Non-pigmented ciliary epithelial cell (primary cell): ENCODE results near the gene BCAR1.
A peak's percentile ranks its signal among the peaks of the same experiment; 100 is the strongest.
"Not testable (repeated sequence)": the region's sequence is repeated elsewhere in the genome, so short reads cannot be mapped to it uniquely, and the experiment has no call there.

Experiments
- DNase-seq: peaks from one replicate; pipeline ENCODE4 v3.0.0-alpha.2; 2010; ENCODE audit warnings: low read depth

Gene BCAR1

DNA sequence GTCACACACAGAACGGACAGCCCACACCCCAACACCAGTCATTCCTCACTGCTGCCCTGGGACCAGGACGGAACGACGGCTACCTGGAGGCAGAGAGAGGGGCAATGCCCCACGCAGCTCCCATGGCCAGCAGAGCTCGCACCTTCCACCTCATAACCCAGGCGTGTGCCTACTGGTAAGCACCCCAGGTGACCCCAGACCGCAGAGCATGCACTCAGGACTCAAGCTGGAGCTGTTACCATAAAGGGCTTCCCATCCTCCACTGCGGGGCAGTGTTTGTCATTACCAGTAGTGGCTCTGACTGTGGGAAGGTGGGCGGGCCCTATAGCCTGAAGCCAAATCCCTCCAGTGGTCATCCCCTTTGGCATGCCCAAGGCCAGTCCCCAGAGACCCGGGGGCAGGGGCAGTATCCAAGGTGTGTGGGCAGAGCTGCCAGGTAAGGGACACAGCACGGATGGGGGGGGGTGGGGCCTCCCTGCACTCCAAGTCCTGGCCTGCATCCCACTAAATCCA lies 4.7 kb upstream of the BCAR1 start:
- DNase-seq, result no peak

DNA sequence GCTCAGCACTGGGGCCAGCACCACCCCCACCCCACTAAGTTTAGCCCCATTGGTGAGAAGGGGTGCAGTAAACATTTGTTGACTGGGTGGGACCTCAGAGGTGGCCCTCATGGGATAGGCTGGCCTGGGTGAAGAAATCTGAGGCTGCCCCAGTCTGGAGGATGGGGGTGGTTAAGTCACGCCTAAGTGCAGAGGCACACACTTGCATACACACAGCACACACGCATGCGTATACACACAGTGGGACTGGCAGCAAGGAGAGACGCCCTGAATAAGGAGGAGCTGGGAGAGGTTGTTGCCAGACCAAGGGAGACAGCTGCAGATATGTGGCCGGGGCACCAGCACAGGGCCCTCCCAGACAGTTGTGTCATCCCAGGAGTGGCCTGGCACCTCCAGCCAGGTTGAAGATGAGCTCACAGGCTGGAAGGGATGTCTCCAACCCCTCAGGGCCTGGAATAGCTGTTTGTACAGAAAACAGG lies 3.0 kb upstream of the BCAR1 start:
- no peak for DNase-seq

DNA sequence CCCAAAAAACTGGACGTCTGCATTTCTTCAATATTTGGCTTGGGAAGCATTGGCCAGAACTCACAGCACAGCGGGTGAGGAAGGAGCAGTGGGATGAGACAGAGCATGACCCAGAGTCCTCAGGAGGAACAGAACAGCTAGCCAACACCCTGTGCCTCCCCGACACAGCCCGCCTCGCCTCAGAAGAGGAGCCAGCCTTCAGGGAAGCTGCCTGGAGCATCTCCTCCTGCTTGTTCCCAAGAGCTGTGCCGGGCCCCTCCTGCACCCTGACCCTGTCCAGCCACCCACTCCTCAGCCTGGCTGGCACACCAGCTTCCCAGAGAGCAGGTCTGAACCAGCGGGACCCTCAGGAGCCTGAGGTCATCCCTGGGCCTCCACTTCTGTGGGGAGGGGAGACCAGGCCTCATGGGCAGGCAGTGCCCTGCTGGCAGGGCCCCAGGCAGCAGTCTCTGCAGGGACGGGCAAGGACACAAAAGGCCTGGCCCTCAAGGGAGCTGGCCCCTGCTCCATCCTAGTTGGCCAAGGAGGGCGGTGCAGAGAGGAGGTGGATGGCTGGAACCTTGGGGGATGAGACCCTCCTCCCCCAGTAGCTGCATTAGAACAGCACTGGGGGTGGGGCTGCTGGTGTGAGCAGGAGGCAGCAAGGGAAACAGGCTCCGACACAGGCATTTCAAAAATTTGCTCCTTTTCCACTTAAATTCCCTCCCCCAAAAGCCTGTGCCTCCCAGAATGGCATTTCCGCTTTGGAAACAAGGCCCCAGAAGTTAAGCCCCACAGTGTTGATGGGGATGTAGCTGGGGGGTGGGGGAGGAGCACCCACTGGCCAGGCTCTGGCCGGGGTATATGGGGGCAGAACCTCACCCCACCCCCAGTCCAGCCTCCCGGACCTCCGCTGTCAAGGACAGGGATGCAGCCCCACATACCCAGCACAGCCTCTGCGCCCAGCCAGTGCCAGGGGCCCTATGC lies 1.8 kb upstream of the BCAR1 start:
- DNase-seq, result no peak

DNA sequence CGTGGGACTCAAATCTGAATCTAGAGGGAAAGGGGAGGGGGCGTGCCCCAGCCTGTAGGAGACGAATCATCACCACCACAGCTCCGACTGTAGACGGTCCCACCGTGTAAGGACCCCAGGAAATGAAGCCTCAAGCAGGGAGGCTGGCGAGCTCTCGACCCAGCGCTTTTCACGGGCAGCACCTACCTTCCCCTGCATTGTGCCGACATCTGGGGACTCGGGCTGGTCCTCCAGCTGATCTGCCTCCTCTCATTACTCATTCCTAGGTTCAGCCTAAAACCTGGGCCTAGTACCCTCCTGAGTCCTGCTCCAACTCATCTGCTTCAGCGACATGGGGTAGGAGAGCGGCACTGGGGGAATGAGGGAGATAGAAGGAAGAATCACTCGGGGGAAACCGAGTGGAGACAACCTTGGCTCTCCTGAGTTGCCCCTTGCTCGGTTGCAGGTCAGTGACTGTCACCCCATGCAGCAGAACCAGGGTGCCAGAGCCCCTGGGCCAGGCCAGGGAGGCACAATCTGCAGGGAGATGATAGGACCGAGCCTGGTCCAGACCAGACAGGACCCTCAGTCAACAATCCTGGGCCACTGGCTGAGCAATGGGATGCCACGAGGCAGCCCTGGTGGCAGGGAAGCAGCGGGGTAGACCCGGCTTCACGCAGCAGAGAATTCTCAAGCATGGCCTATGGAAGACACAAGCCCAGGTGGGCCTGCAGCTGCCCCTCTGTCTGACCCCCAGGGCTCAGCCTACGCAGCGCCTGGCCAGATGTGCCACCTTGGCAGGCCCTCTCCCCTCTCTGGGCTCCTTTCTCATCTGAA lies 833 bp upstream of the BCAR1 start:
- DNase-seq, result no peak

DNA sequence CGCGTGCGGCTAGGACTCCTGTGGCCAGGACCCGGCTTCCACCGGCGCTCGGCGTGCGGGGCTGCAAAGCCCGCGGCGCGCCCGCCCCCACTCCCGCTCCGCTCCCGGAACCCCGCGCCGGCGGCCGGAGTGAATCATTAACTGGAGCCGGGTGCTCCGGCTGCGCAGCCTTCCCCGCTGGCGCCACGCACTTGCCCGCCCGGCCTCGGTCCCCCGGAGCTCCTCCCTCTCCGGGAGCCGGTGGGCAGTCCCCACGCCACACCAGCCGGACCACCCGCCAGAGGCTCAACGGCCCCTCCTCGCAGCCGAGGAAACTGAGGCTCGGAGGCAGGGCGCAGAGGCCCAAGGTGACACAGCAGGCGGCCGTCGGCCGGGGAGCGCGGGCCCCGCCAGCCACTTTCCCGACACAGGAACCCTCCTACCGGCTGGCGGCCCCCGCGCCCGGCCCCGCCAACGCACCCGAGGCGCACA lies 580 bp downstream of the BCAR1 start:
- DNase-seq, result no peak

DNA sequence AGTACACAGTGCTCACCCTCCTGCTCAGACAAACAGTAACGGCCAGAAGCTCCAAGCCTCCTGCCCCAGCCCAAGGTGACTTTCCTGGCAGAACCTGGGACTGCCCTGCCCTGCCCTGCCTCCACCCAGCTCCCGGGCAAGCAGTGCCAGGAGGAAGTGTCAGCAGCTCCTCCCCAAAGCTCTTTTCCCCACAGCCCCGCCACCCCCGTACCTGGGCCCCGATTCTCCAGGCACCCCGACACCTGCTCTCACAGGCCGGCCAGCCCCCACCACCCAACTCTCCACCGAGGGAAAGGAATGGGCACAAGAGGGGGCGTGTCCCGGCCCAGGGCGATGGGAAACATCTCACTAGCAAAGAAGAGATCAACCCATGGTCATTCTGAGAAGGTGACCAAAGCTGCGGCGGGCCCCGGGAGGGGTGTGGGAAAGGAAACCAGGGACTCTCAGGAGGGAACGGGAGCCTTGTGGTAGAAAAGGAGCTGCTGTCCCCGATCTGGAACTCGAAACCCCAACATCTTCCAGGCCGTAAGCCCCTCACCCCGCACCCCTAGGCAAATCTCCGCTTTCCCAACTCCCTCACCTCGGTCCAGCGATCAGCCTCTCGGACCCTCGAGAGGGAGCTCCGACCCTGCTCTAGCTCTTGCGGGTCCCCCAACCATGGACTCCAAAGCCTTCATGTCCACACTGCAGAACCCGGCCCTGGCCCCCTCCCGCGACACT lies 1.2 kb downstream of the BCAR1 start:
- DNase-seq, result no peak

DNA sequence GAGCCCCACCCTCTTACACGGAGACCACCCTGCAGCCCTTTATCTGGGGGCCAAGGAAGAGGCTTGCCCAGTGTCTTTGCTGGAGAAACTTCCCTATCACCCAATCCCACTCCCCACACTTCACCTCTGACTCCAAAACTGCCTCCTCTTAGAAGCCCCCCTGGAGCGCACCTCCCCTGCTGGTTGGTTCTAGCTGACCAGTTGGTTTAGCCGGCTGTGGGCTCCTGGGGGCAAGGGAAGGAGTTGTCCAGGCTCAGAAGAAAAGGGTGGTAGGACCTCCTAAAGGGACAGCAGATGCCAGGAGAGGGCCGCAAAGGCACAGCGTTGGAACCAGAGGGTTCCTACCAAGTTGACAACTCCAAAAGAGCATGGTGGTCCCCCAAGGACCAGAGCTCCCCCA lies 2.0 kb downstream of the BCAR1 start:
- no peak for DNase-seq

DNA sequence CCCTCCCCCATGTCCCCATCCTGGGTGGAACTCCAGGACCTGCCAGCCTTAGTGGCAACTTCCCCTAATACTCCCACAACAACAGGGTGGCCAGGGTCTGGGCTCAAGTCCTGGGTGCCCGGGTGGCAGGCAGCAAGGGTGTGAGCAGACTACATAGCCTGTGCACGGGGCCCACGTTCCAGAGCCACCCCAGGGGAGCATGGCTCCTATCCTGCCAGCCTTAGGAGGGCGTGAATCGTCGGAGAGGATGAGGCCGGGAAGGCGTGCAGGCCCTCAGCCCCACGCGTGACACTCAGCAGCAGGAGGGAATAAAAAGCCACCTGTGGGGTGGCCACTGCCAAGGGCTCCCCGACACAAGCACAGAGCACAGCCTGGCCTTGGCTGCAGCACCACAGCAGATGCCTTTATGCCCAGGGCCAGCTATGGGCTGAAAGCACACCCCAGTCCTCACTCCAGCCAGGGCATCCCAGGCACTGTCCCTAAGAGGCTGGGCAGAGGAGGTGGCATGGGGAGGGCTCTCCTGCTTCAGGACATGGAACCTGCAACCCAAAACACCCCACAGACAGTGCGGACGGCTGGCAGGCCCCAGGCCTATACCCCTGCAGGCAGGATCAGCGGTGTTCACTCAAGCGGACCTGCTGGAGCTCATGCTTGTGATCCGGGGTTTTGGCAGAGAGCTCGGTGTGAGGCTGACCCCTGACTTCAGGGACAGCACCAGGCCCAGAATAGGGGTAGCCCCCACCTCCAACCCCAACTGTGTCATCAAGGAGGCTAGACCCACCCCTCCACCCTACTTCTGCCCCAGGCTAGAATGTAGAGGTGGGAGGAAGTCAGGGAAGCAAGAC lies 2.7 kb downstream of the BCAR1 start:
- DNase-seq, result no peak

DNA sequence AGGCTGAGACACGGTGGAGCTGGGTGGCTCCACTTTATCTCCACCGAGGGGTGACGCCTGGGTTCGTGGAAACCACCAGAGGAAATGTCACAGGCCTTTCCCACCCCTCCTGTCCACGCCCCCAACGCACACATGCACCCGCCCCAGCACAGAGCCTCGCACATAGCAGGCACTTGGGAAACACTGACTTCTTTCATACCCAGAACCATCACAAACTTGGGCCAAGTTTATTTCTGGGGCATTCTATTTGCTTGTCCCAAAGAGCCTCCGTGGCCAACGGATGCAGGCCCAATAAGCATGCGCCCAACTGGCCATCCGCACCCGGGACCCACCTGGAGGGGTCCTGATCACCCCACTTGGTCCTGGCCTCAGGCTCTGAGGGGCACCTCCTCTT lies 3.3 kb downstream of the BCAR1 start:
- DNase-seq, result no peak

DNA sequence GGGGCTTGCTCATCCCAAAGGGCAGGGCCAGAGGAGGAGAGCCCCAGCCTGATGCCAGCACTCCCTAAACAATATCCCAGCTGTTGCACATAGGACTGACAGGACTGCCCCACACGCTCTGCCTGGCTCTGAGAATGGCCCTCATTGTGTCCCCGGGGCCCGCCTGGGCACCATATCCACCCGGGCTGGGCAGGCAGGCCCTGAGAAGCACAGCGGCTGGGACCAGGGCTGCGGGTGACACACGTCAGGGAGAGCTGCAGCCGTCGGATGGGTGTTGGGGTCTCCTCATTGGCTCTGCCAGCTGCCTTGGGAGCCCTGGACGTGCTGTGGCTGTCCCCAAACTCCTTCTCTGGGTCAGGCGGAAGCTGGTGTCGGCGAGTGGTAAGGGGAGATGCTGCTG lies 4.2 kb downstream of the BCAR1 start:
- no peak for DNase-seq

DNA sequence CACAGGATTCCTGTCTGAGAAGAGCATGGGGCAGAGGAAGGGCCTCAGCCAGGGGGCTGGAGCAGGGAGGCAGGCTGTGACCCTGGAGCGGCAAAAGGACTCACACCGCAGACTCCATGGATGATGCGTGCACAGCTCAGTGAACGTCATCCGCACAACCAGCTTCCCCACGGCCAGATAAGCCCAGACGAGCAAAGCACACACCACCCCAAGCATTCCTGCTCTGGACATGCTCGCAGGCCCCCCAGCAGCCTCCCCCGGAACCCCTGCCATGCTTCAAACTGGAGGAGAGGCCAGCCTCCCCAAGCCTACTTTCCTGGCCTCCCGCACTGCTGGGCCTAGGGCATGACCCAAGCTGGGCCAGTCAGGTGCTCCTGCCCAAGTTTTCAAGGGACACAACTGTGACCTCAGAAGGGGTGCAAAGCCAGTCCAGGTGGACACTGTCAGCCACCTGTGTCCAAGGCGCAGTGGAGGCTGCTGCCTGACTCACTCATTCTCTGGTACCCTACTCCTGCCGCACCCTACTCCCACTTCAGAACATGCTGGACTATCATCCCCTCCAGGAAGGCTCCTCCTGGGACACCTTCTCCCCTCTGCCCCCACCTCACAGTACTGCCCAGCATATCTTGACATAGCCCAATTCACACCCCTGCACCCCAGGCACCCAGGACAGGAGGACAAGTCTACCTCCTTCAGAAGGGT lies 4.8 kb downstream of the BCAR1 start:
- peak; percentile 55 for DNase-seq

DNA sequence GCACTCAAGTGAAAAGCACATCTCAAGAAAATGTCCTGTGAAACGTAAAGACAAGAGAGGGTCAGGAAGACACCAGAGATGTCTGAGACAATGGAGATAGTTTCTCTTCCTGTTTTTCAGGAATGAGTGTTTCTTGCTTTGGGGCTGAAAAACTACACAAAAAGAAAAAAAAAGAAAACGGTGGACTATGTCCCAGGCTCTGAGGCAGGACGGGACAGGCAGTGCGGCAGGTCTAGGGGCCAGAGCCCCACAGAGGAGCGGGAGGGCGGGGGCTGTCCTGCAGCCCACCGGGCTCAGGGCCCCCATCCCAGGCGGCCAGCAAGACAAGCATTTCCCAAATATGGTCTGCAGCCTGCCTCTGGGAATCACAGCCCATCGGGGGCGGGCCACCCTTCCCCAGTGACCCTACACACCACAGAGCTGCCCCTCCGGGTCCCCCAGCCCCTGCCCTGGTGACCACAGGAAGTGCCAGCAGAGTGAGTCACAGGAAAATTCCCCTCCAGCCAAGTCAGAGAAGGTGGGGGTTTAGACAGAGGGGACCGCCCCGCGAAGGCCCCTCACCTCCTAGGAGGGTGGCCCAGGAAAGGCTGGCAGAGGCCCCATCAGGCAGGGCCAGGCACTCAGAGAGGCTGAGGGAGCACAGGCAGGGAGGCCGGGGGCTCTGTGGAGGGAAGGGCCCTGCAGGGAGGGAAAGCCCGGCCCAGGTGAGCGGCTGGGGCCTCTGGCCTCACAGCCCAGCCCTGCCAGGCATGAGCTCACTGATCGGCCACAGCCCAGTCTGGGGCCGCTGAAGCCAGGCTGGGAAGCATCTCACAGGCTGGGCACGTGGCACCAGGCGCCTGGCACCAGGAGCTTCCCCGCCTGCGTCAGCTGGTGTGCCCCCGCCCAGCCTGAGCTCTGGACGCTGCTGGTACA lies 6.3 kb downstream of the BCAR1 start:
- peak; percentile 85 for DNase-seq

DNA sequence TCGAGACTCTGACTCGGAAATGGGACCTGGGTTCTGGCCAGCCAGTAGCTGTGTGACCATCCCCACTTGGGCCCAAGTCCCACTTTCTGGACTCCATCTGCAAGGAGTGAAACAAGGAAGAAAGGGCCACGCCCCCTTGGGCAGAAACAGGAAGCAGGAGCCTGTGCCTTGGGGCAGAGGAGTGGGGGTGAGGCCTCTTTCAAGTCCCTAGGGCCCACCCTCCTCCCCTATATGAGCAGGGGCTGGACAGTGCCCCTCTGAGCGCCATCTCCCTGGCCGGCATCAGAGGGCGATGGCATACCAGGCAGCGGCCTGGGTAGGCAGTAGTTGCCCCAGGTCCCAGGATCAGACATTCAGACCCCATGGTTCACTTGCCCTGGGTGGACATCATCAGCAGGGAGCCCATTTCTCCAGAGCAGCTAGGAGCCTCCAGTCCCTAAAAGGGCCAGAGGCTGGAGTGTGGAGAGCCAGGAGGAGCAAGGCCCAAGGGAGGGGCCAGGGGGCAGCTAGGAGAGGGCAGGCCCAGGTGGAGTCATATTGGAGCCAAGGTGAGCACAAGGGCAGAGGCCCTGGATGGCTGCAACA lies 7.1 kb downstream of the BCAR1 start:
- no peak for DNase-seq

DNA sequence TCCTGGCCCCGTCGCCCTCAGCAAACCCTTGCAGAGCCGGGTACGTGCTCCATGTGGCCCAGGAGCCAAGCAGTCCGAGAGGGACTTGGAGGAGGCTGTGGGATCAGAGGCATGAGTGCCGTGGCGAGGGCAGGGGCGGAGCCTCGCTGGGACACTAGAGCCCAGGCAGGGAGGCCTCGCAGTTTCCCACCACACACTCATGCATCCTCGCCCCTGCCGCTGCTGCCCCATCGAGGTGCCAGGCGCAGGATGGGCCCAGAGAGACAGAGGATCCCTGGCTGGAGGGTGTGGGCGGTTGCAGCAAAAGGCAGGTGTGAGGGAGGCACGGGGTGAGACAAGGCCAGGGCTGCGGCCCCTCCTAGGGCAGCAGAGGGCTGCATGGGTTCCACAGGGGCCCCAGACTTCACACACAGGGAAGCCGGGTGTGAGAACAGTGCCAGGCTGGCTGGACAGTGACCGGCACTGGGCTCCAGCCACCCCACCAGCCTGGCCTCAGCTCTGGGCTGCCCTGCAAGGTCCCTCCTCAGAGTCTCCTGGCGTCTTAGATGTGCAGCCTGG lies 7.7 kb downstream of the BCAR1 start:
- DNase-seq, result no peak

DNA sequence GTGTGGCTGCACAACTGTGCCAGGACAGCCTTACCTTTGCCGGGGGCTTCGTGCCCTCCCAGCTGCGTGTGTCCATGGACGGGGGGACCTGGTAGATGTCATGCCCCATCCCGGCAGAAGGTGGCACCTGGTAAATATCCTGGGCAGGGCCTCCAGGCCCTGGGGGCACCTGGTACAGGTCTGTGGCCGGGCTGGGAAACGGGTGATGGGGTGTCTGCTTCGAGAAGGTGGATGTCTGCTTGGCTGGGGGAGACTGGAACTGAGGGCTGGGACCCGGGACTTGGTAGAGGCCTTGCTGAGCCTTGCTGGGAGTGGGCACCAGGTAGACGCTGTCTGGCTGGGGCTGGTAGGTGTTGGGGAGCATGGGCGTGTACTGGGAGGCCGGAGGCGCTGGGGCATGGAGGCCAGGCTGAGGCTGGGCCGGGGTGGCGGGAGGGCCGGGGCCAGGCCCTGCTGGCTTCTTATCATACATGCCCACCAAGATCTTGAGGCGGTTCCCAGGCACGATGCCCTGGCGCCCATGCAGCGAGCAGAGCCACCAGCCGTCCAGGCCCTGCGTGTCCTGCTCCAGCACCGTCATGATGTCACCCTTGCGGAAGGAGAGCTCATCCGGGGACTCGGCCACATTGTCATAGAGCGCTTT lies 8.9 kb downstream of the BCAR1 start:
- not testable (repeated sequence) for DNase-seq

DNA sequence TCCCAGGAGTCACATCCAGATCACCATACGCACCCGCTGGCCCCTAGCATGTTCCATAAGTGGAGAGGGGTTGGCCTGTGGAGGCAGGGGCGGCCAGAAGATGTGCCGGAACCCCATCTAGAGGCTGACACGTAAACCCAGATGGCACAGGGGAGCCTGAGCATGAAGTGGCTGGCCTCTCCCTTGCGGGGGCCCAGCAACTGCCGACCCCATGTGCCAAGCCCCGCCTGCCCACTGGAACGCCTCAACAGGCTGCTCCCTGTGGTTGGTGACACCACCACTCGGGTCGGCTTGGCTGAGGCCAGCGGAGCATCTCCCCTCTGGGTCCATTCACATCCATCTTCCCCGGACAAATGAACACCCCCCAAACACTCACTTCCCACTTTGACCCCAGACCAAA lies 9.5 kb downstream of the BCAR1 start:
- no peak for DNase-seq

DNA sequence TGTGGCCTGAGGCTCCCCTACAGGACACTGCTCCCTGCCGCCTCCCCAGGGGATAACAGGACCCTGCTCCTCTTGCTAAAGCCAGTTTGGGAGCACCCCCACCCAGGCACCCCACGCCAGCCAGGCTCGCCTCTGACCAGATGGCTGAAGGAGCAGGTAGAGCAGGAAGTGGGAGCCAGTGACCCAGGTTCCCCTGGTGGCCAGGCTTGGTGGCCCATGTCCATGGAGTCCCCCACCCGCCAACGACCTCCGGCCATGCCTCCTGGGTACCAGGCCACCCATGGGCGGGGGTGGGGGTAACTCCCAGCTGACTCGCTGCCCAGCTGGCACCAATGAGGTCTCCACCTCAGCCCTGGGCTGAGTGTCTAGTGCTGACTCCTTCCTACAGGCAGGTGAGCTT lies 10.0 kb downstream of the BCAR1 start:
- no peak for DNase-seq

DNA sequence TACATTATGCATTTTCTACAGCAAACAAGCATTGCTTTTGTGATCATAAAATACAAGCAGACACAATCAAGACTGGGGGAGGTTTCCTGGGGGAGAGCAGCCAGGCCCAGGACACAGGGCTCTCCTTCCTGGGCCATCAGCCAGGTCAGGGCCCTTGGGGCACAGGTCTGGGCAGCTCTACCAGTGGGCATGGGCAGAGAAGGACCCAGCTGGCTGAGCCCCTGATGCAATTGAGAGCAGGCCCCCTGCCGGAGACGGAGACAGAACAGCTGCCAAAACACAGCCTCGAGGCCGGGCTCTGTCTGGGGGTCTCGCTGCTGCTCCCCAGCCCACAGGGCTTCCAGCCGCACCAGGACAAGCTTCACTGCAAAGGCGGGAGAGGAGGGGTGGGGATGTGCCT lies 10.8 kb downstream of the BCAR1 start:
- DNase-seq, result not testable (repeated sequence)
